GM10248 (cell line): ENCODE measurements around the gene RBL1.

Experiments
- CTCF ChIA-PET: fragments of 300-600 bp; sonication (Branson Sonifier 250); formaldehyde crosslinking; extraction: SDS; loops from one replicate; lab custom pipeline; 2021; ENCODE audit warnings: antibody characterized with exemption; lab: Yijun Ruan, JAX
- POLR2A ChIA-PET: fragments of 350-650 bp; sonication (Branson Sonifier 250); formaldehyde crosslinking; extraction: SDS; loops from one replicate; lab custom pipeline; 2020; ENCODE audit warnings: antibody characterized with exemption; lab: Yijun Ruan, JAX
- DNase-seq: peaks from one replicate; pipeline ENCODE4 v3.0.0; 2012; ENCODE audit errors: extremely low spot score
- TF ChIP-seq, protein P1 (sequence below): IDR thresholded peaks from 2 replicates; pipeline ENCODE4 v1.5.1; 2012; ENCODE audit warnings: mild to moderate bottlenecking, low read depth; ENCODE audit errors: extremely low read depth, missing control alignments, control extremely low read depth

Gene RBL1

DNA sequence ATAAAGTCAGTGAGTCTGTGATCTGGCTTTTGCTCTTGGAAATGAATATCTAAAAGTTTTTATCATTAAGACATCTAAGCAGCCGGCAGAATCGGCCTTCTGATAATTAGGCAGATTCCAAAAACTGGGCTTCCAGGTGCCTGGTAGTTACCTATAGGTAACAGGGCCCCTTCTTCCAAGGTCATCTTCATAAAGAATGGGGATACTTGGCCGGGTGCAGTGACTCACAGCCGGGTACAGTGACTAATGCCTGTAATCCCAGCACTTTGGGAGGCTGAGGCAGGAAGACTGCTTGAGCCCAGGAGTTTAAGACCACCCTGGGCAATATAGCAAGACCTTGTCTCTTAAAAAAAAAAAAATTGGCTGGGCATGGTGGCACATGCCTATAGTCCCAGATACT is 12.9 kb upstream of the RBL1 start:
- no peak for DNase-seq
- TF ChIP-seq, protein P1, sequence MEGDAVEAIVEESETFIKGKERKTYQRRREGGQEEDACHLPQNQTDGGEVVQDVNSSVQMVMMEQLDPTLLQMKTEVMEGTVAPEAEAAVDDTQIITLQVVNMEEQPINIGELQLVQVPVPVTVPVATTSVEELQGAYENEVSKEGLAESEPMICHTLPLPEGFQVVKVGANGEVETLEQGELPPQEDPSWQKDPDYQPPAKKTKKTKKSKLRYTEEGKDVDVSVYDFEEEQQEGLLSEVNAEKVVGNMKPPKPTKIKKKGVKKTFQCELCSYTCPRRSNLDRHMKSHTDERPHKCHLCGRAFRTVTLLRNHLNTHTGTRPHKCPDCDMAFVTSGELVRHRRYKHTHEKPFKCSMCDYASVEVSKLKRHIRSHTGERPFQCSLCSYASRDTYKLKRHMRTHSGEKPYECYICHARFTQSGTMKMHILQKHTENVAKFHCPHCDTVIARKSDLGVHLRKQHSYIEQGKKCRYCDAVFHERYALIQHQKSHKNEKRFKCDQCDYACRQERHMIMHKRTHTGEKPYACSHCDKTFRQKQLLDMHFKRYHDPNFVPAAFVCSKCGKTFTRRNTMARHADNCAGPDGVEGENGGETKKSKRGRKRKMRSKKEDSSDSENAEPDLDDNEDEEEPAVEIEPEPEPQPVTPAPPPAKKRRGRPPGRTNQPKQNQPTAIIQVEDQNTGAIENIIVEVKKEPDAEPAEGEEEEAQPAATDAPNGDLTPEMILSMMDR, result no peak
- ChIA-PET POLR2A (no interaction called here), CTCF (interaction anchor here (1.3 kb wide), 1 partner anchor 11 kb away, joined by 3 read pairs; no protein-coding TSS in a partner anchor)

DNA sequence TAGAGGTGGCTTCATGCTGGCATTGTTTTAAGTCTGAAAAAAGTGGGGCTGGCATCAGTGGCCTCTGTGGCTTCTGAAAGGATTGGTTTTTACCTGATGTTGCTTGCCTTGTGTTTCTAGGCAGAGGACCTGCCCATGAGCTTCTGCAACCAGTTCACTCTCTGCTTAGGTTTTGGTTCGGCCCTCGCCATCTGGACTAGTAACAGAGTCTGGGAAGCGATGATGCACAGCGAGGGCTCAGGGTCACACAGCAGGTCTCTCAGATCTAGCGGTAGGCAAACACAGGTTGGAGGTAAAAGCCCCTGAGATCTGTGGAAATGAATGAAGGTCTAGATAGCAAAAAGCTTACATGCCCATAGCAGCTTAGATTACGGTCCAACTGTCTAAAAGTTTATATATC is 6.8 kb upstream of the RBL1 start:
- TF ChIP-seq, protein P1, result no peak
- POLR2A ChIA-PET, result no interaction called here
- CTCF ChIA-PET, result no interaction called here
- DNase-seq, result no peak

DNA sequence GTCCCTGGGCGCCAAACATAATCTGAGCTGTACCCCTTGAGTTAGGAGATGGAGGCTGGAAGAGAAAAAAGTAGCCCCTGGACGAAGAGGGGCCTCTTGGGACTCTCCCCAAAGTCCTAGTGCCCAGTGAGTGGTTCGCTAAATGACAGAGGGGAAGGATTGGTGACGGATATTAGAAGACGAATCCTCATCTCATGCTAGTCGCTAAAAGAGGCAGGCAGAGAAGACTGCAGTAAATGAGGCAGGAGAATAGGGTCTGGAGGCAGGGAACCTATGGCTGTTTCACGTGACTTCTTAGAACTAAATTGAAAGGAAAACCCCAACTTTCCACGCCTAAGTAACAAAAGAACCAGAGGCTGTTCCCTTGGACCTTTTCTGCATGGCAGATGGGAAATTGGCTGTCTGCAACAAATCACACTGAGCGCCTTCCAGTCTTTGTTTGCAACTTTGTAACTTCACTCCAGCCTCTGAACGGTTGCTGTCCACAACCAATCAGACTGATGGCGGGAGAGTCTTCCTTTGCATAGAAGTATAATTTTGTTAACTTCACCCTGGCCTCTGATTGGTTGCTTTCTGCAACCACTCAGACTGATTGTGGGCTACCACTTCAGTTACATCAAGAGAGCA is 731 bp upstream of the RBL1 start:
- DNase-seq, result no peak
- ChIA-PET CTCF (interaction anchor here (0.9 to 2.2 kb wide), 5 partner anchors 12 to 73 kb away, joined by 3 to 8 read pairs (median 4); no protein-coding TSS in a partner anchor), POLR2A (interaction anchor here (0.5 kb wide), 1 partner anchor 44 kb away, joined by 3 read pairs; no protein-coding TSS in a partner anchor)
- TF ChIP-seq, protein P1, result no peak

DNA sequence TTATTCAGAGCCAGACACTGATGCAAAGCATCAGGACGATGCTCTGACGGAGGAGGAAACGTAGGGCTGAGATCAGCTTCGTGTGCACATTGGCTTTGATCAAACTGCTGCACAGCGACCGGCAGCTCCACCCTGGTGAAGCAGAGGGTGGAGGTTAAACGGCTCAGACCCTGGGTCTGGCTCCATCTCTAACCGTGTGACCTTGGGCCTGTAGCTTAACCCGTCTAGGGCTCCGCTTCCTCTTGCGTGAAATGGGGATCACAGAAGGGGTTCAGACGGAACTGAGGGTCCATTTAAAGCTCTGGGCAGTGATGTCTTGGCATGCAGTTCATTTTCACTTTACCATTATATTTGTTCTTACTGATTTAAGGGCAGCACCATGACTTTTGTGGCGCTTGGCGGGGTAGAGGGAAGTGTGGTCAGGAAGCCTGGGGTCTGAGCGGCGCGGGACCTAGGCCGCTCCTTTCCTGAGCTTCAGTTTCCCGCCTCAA is 644 bp downstream of the RBL1 start:
- DNase-seq, result peak; percentile 41
- POLR2A ChIA-PET, result interaction anchor here (0.5 to 0.6 kb wide), 2 partner anchors 16 kb away, joined by 3 to 5 read pairs; no protein-coding TSS in a partner anchor
- CTCF ChIA-PET, result interaction anchor here (0.9 to 2.2 kb wide), 10 partner anchors 11 to 114 kb away, joined by 3 to 8 read pairs (median 4); partner anchors contain the start of genes MROH8 and RPN2
- TF ChIP-seq, protein P1, result no peak

DNA sequence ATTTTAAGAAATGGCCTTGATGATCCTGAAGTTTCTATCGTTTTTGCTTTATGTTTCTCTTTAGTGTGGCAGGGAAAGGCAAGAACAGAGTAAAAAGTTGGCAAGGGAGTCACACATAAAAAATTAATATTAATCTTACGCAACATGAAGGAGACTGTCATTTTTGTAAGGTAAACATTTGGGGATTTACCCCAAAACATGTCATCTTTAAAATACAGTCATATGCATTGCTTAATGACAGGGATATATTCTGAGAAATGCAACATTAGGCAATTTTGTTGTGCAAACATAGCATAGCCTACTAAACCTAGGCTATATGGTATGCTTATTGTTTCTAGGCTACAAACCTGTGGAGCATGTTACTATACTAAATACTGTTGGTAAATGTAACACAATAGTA is 5.4 kb downstream of the RBL1 start:
- ChIA-PET CTCF (interaction anchor here (1.1 kb wide), 1 partner anchor 9 kb away, joined by 4 read pairs; no protein-coding TSS in a partner anchor), POLR2A (no interaction called here)
- TF ChIP-seq, protein P1, result no peak
- DNase-seq, result no peak

DNA sequence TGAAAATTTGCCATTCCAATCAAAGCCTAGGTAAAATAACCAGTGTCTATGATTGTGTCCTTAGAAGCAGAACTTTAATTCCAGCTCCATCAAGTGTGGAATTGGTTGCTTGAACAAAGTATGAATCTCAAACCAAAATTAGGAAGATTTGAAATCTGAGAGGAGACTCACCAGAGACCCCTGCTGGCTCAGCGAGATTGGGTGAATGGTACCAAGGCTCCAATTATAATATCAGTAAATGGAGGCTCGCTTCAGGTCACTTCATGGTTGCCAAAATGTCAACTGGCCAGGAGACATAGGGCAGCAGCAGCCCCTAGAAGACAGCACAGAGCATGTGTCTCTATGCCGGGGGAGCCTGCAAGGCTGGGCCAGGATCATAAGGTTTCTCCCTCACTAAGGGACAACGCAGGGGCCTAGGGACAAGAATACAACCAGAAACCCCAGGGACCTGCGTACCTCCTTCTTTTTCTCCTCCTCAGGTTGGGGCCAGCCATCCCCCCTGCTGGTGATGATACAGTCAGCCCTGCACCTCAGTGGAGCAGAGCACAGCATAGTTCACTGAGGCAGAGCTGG is 14.0 kb downstream of the RBL1 start:
- DNase-seq, result peak; percentile 24
- CTCF ChIA-PET, result interaction anchor here (0.9 to 2.7 kb wide), 9 partner anchors 9 to 162 kb away, joined by 3 to 8 read pairs (median 5); partner anchors contain the start of genes MROH8, RBL1 and RPN2

More for the DNA sequence above, 14.0 kb downstream of the RBL1 start:
- TF ChIP-seq, protein P1, result peak; percentile 31
- POLR2A ChIA-PET, result no interaction called here
